Globus pallidus (tissue), 1 donor: ENCODE results near the gene FUOM.
"Not testable (repeated sequence)": the region's sequence is repeated elsewhere in the genome, so short reads cannot be mapped to it uniquely, and the experiment has no call there.

Experiments
- DNase-seq: peaks from one replicate; pipeline ENCODE4 v3.0.0-alpha.2; 2015; ENCODE audit warnings: low spot score

FUOM gene

DNA sequence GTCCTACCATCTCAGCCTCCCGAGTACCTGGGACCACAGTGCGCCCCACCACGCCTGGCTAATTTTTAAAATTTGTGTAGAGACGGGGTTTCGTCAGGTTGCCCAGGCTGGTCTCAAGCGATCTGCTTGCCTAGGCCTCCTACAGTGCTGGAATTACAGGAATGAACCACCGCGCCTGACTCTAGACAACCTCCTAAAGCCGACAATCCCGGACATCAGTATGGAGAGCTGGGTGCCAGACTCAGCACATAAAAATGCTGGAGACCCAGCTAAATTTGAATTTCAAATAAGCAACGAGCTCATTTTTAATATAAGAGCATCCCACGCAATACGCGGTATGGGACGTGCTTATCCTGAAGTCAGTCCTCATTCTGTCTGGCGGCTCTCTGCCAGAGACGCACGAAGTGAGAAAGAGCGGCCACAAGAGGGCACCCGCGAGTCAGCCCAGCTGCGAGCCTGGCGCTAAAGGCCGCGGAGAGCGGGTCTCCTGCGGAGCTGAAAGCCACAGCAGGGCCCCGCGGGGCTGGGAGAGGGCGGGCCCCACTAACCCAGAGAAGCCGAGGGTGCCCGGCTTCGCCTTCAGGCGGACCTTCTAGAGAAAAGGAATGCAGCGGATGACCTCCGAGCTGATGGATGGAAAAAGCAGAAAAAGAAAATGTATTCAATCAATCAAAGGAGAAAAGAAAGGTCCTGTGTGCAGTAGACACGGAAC, 28.2 kb downstream of the FUOM start:
- peak; percentile 80 for DNase-seq

DNA sequence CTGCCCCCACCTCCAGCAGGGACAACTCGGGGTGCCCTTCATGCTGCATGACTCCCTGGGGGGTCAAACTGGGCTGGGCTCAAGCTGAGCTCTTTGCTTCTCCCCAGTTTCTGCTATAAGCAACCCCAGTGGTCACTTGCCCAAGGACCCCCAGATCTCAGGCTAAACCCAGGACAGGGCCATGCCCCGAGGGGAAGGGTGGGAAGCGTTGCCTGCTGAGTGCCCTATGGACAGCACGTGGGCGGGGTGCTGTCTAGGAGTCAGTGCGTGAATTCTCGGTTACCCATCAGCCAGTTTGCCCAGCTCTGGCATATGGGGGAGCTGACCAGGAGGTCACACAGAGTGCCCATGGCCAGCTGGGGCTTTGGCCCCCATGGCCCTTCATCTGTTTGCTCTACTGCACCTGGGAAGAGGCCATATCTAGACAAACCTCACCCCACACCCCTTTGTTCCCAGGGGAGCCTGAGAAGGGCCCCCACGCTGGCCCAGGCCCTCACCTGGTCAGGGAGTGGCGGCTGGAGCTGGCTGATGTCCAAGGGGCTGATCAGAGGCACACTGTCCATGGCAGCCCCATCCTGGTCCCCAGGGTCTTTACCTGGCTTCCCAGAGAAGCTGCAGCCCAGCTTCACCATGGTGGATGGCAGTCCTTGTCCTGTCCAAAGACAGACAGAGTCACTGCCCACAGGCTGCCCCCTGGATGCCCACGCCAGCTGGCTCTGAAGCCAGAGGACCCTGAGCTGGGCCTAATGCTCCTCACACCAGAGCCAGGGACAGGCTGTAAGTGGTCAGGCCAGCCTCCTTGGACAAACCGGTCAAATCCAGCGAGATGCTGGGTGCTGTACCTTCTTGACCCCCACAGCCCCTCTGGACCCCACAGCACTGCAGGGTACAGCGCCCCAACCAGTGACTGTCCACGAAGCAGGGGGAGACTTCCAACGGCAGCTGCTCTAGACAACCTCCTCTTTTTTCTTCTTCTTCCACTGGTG, 29.2 kb downstream of the FUOM start:
- no peak for DNase-seq

DNA sequence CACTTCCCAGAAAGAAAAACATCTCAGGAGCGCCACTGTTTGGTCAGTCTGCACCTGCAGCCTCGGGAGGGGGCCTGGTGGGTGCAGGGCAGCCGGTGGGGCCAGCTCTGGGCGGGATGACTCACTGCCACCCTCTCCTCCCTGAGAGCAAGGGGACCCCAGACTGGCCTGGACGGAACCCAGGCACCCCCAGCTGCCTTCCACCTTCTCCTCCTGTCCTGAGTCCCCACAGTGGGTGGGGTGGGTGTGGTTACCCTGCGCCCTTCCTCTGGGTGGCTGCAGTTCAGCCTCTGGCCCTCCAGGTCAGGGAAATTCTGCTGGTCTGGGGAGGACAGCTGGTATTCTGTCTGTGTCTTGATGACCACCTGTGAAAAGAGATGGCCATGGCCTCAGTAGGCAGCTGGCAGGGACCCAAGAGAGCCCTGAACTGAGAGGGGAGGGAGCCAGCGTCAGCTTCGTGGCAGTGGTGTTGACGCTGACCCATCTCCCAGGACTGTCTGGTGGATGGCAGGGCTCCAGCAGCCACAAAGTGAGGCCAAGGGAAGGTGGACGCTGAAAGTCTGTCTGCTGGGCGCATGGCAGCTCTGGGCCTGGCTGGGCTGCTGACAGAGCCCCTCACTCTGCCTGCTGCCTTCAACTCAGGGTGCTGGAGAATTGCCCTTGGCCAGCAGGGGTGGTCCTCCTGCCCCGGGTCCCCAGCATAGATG, 30.0 kb downstream of the FUOM start:
- DNase-seq, result no peak

DNA sequence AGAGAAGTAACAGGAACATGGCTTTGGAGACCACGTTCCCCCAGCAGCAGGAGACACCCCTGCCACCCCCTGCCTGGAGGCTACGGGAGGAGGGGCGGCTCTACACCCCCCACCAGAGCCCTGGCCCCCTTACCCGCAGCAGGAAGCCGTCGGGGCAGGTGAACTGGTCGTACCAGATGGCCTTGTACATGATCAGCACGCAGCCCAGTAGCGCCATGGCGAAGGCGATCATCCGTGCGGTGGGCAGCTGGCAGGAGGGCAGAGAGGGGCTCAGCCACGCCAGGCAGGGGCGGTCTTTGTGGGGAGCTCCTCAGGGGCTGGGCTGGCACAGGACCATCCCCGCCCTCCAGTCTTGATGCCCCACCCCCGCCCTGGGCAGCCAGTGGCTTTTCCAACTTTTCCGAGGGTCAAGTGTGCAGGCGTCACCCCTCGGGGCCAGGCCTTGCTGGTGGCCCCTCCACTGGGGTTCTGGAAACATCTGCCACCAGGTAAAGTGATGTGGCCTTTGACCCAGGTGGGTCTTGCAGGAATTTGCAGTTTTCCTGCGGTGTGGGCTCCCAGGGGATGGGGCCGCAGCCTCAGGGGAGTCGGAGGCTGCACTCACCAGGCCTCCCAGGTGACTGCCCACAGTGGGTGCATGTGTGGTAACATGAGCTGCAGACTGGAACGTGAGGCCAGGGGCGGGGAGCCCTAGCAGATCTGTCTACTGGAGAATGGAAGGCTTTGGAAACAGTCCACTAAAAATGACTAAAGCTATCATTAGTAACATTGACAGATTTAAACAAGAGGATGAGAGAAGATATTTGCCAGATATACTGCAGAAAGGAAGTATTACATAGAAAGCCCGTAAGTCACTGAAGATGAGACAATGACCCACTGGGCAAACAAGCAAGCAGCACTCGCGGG, 30.8 kb downstream of the FUOM start:
- no peak for DNase-seq

DNA sequence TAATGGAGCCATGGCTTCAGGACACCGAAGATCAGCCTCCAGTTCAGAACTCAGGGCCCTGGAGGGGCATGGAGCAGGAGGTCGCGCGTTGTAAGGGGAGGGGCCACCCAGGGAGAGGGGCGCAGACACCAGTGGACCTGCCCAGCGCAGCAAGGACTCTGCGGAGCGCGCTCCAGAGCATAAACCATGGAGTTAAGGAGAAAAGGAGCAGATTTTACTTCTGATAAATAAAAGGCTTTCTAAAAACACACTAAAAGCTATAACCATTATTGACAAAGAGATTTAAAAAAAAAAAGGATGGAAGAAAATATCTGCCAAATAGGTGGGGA, 31.6 kb downstream of the FUOM start:
- no peak for DNase-seq

DNA sequence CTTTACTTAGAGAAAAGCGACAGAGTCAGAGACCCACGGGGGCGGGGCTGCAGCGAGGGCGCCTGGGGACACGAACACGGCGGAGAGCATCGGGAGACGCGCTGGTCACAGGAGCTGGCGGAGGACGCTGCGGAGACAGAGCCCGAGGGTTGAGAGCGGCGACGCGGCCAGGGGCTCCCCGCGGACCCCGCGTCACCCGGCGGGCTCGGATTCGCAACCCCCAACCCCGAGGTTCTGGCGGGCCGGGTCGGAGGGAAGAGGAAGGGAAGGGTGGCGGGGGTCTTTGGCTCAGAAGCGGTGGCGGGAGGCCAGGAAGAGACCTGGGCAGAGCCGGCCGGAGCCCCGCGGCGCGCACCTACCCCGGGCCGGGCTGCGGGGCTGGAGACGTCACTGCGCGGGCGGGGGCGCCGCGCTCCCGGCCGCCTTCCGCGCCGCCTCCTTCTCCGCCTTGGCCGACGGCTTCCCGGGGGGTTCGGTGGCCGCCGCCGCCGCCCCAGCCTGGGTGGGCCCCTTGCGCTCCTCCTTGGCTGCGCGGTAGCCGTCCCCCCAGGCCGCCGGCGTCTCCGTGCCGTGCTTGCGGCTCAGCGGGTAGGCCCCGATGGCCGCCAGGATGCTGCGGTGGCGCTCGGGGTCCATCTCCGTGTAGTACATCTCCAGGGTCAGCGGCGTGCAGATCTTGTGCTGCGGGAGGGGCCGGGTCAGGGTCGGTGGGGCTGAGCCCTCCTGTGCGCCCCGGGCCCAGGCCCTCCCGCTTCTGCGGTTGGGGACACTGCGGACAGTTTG, 32.2 kb downstream of the FUOM start:
- DNase-seq, result no peak

DNA sequence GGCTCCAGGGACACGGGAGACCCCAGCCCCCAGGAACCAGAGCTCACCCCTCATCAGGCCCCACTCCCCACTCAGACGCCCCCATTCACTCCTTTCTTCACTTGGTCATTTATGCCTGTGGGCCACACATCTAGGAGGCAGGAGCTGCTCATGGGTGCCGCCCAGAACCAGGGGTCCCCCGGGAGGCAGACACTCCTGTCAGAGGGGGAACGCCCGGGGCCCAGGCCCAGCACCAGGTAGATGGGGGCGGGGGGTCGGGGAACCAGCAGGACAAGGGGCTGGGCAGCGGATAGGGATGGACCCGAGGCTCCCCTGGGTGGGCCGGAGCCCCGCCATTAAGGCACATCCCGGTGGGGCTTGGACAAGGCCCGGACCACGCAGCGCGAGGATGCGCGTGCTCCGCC, 33.0 kb downstream of the FUOM start:
- no peak for DNase-seq

DNA sequence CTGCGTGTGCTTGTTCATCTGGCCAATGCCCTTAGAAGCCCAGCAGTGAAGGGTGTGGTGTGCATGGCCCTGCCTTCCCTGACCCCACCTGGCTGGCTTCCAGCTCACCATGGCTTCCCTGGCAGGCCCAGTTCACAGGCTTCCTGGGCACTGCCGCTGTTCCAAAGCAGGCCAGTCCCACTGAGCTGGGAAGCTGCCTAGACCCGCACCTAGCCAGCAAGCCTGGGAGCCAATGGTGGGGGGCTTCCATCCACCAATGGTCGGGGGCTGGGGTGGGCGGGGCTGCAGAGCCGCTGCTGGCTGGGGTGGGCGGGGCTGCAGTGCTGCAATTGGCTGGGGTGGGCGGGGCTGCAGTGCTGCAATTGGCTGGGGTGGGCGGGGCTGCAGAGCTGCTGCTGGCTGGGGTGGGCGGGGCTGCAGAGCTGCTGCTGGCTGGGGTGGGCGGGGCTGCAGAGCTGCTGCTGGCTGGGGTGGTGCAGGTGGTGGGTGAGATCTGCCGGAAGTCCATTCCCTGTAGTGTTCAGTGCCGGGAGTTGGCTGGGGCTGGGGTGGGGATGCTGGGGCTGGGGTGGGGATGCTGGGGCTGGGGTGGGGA, 33.5 kb downstream of the FUOM start:
- DNase-seq, result no peak

DNA sequence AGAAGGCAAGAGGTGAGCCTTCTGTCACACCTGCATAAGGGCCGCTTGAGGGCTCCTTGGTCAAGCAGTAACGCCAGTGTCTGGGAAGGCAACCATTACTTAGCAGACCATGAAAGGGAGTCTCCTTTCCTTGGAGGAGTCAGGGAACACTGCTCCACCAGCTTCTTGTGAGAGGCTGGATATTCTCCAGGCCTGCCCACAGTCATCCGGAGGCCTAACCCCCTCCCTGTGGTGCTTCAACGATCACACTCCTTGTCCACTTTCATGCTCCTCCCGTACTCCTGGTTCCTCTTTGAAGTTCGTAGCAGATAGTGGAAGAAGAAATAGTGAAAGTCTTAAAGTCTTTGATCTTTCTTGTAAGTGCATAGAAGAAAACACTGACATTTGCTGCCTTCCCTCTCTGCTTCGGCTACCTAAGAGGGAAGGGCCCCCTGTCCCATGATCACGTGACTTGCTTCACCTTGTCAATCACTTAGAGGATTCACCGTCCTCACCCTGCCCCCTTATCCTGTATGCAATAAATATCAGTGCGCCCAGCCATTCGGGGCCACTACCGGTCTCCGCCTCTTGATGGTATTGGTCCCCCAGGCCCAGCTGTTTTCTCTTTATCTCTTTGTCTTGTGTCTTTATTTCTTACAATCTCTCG, 35.6 kb downstream of the FUOM start:
- not testable (repeated sequence) for DNase-seq

DNA sequence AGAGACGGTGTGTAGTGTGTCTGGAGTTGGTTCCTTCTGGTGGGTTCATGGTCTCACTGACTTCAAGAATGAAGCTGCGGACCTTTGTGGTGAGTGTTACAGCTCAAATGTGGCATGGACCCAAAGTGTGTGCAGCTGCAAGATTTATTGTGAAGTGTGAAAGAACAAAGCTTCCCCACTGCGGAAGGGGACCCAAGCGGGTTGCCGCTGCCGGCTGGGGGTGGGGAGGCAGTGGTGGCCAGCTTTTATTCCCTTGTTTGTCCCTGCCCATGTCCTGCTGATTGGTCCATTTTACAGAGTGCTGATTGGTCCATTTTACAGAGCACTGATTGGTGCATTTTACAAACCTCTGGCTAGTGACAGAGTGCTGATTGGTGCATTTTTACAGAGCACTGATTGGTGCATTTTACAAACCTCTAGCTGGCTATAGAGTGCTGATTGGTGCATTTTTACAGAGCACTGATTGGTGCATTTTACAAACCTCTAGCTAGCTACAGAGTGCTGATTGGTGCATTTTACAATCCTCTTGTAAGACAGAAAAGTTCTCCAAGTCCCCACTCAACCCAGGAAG, 36.9 kb downstream of the FUOM start:
- DNase-seq, result not testable (repeated sequence)

DNA sequence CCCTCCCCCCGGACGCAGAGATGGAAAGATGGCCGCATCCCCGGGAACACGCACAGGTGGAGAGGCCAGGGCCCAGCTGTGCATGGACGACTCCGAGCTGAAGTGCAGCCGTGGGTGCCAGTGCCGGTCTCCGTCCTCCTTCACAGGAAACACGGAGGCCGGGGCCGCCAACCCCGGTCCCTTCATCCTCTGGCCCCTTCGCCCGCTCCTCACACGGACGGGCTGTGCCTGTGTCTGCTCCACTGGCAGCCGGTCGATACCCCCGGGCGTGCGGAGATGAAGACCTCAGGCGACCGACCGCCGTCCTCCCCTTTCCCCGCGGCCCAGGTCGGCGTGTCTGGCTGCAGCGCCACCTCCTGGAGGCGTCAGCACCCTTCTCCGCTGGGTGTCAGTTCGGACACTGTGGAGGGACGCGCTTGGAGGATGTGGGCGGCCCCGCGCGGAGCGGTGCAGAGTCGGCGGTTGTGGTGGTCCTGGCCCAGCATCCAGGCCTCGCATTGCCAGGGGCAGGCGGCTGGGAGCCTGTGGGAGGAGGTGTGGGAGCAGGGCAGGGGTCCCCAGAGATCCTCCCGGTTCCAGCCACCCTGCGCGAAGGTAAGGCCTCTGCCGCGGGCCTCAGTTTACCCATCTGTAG, 39.2 kb downstream of the FUOM start:
- DNase-seq, result no peak

DNA sequence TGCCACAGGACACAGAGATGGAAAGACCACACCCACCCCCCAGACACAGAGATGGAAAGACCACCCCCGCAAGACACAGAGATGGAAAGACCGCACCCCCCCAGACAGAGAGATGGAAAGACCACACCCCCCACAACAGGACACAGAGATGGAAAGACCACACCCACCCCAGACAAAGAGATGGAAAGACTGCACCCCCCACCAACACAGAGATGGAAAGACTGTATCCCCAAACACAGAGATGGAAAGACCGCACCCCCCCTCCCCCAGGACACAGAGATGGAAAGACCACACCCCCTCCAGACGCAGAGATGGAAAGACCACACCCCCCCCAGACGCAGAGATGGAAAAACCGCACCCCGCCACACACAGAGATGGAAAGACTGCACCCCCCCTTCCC, 41.1 kb downstream of the FUOM start:
- no peak for DNase-seq

DNA sequence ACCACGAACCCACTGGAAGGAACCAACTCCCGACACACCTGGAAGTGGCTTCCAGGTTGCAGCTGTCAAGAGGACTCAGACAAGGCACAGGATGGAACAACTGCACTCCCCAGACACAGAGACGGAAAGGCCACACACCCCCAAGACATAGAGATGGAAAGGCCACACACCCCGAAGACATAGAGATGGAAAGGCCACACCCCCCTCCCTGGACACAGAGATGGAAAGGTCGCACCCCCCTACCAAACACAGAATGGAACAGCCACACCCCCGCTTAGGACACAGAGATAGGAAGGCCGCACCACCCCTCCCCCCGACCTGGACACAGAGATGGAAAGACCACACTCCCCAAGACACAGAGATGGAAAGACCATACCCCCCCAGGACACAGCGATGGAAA, 41.6 kb downstream of the FUOM start:
- no peak for DNase-seq

DNA sequence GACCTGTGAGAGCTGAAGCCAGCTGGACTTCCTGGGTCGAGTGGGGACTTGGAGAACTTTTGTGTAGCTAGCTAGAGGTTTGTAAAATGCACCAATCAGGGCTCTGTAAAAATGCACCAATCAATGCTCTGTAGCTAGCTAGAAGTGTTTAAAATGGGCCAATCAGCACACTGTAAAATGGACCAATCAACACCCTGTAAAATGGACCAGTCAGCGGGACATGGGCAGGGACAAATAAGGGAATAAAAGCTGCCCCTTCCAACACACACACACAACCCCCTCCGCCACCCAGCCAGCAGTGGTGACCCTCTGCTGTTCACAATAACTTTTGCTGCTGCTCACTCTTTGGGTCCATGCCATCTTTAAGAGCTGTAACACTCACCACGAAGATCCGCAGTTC, 42.0 kb downstream of the FUOM start:
- no peak for DNase-seq

DNA sequence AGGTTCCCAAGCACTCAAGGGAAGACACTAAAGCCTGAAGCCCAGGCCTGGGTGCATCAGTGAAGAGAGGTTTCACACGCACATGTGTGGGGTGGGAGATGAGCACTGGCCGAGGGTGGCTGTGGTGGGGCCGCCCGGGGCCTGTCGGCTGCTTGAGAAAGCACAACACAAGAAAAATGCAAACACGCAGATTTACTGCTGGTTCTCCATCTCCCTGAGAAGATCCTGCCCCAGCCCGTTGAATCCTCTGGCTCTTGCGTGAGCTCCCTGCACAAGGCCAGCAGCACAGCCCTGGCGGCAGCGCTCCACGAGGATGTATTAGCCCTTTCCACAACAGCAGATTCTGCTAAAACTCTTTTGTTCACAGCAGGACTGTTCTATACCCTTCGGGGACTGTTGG, 42.9 kb downstream of the FUOM start:
- DNase-seq, result no peak

DNA sequence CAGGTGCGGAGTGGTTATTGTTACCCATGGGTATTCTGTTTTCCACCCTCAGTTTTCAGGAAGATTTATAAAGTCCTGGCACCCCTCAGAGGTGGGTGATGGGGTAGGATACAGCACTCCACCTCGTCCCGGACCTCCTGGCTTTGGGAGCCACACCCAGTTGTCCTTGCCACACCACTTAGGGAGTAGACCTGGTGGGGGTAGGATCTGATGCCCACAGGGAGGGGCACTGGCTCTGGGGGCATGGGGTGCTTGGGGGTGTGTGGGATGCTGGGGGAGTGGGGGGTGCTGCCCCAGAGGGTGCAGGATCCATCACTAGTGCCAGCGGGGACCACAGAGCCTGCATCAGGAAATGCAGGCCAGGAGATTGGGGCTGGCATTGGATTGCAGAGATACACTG, 44.6 kb downstream of the FUOM start:
- DNase-seq, result no peak

DNA sequence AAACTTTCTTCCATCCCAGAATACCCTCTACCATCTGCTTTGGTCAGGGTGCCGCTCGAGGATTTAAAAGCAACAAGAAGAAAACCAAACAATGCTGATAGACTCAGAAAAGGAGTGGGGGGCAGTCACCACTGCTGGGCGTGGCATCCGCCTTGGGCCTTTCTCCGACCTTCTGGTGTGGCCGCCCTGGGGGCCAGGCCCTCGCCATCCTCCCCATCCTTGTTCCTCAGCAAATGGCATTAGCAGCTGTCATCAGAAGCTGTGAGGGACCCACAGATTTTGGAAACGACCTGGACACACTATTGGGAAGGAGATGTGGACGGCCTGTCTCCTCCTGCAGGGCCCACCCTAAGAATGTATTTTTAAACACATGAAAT, 45.1 kb downstream of the FUOM start:
- no peak for DNase-seq

DNA sequence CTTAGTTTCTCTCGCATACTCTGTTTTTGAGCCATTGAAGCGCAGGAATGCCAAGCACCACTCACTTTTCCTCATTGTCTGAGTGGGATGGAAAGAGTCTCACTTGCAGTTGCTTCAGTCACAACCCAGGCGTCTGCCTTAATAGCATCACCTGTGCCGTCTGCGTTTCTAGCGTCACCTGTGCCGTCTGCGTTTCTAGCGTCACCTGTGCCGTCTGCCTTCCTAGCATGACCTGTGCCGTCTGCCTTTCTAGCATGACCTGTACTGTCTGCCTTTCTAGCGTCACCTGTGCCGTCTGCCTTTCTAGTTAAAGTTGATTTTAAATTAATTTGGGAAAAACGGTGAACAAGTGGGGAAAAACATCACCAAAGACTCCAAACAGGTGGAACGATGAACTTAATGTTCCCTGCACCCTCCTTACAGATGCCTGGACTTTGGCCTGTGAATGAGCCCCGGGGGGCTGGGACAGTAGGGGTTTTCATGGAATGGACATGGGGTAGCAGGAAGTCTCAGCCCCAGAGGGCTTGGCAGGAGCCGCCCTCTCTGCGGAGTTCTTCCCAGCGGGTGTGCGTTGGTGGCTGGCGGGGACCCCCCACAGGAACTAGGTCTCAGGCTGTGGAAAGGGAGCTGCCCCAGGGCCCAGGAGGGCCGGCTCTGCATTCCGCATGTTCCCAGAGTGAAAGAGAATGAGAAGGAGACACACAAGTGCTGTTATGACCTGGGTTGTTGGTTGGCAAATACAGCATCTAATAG, 45.6 kb downstream of the FUOM start:
- DNase-seq, result no peak

DNA sequence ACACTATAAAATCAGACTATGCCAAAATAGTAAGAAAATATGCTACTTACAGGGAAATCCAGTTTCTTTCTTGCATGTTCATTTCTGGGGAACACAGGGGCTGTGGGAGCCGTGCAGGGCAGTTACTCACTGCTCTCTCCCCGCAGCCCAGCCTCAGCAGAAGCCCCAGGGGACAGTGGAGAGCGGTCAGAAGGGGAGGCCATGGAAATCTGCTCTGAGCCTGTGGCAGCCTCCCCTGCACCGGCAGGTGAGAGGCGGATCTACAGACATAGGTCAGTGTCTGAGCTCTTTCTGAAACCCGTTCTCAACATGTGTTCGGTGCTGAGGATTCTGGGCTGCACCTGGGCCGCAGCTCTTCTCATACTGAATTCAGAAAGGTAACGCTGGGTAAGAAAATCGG, 46.2 kb downstream of the FUOM start:
- DNase-seq, result no peak
